ELF-1 (cell line): ENCODE measurements around the gene FOXK2.

Source experiments
- DNase-seq: peaks from one replicate; pipeline ENCODE4 v3.0.0-alpha.2; 2016; ENCODE audit warnings: low read depth, low spot score

The FOXK2 gene

GRCh38 chr17:82589851-82590180 is 70.3 kb downstream of the FOXK2 start:
- DNase-seq: no peak

GRCh38 chr17:82590216-82590615 is 70.7 kb downstream of the FOXK2 start:
- DNase-seq: no peak

GRCh38 chr17:82590881-82591539 is 71.5 kb downstream of the FOXK2 start:
- DNase-seq: no peak

- DNase-seq: peak; percentile 42
These were observed 72.8 kb downstream of the FOXK2 start for GRCh38 chr17:82592289-82592766.

- peak; percentile 91 for DNase-seq
These were observed 73.4 kb downstream of the FOXK2 start for GRCh38 chr17:82592767-82593589.

GRCh38 chr17:82593590-82594087 is 74.1 kb downstream of the FOXK2 start:
- DNase-seq: no peak

- DNase-seq: no peak
These were observed 75.0 kb downstream of the FOXK2 start for GRCh38 chr17:82594571-82594970.

- no peak for DNase-seq
These were observed 76.4 kb downstream of the FOXK2 start for GRCh38 chr17:82595893-82596292.

GRCh38 chr17:82596296-82596695 is 76.8 kb downstream of the FOXK2 start:
- no peak for DNase-seq

GRCh38 chr17:82596837-82597672 is 77.5 kb downstream of the FOXK2 start:
- no peak for DNase-seq

GRCh38 chr17:82598256-82599119 is 79.0 kb downstream of the FOXK2 start:
- no peak for DNase-seq

- no peak for DNase-seq
These were observed 80.4 kb downstream of the FOXK2 start for GRCh38 chr17:82599674-82600661.

- no peak for DNase-seq
These were observed 81.4 kb downstream of the FOXK2 start for GRCh38 chr17:82600731-82601446.

- no peak for DNase-seq
These were observed 82.0 kb downstream of the FOXK2 start for GRCh38 chr17:82601447-82602000.

GRCh38 chr17:82602487-82602886 is 83.0 kb downstream of the FOXK2 start:
- no peak for DNase-seq

GRCh38 chr17:82602986-82603710 is 83.6 kb downstream of the FOXK2 start:
- no peak for DNase-seq

- DNase-seq: no peak
These were observed 84.5 kb downstream of the FOXK2 start for GRCh38 chr17:82603981-82604448.

- DNase-seq: no peak
These were observed 85.0 kb downstream of the FOXK2 start for GRCh38 chr17:82604532-82604931.
